Measurements from ENCODE around the gene DDO. TPM values are rescaled to one million over a fixed set of nuclear protein-coding genes. Genes with fewer than 3 reads are reported as not detected.

The DDO gene
- 1 to 10 TPM; 1.8 to 3.5 (median 2.4) TPM for total RNA-seq

GRCh38 chr6:110415086-110415916, at the start of gene DDO:
Gene DDO (minus strand): TSS chr6:110415575. CDS start chr6:110413462, 2,113 bp downstream.
- Histone ChIP-seq H3K27ac (peak within 1 kb of the TSS; percentile 83 to 93 (median 92)), H3K4me1 (peaks cover 14 to 16% of the 10 kb centered on the region in 2 donors), H3K9me3 (no peaks in the 10 kb centered on the region), H3K4me3 (peak within 1 kb of the TSS; percentile 55 to 73 (median 66)), H3K36me3 (no peaks in the 10 kb centered on the region), H3K27me3 (no peaks in the 10 kb centered on the region)
- in situ Hi-C loops (cut with MboI; ENCODE audit: low sequenced_read_pairs in 4 of 4): no loop called here
- intact Hi-C loops (cut with DNase I; ENCODE audit: low total_unique reads): loop anchor here (1.0 kb wide), 2 partner anchors 235 to 400 kb away; partner anchors contain the start of genes CDC40 and CDK19
- ATAC-seq (peak; percentile 98 to 99), DNase-seq (peak; percentile 82 to 96)
- TF ChIP-seq, protein P1, sequence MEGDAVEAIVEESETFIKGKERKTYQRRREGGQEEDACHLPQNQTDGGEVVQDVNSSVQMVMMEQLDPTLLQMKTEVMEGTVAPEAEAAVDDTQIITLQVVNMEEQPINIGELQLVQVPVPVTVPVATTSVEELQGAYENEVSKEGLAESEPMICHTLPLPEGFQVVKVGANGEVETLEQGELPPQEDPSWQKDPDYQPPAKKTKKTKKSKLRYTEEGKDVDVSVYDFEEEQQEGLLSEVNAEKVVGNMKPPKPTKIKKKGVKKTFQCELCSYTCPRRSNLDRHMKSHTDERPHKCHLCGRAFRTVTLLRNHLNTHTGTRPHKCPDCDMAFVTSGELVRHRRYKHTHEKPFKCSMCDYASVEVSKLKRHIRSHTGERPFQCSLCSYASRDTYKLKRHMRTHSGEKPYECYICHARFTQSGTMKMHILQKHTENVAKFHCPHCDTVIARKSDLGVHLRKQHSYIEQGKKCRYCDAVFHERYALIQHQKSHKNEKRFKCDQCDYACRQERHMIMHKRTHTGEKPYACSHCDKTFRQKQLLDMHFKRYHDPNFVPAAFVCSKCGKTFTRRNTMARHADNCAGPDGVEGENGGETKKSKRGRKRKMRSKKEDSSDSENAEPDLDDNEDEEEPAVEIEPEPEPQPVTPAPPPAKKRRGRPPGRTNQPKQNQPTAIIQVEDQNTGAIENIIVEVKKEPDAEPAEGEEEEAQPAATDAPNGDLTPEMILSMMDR (IDR thresholded peaks at IDR 0.05 in 4 of 5, conservative IDR thresholded peaks at IDR 0.05 in 1 of 5): no peak
- no peak for TF ChIP-seq POLR2A (IDR thresholded peaks at IDR 0.05)

- no peak overlapping the region for H3K27ac ChIP-seq
- H3K4me3 ChIP-seq: no peak overlapping the region
- H3K9me3 ChIP-seq: peaks cover 0 to 3% (median 0%) of the 10 kb centered on the region in 3 donors
- H3K4me1 ChIP-seq: no peaks in the 10 kb centered on the region
- ATAC-seq (no peak), DNase-seq (no peak)
- TF ChIP-seq, protein P1 (IDR thresholded peaks at IDR 0.05 in 4 of 5, conservative IDR thresholded peaks at IDR 0.05 in 1 of 5): no peak
- no peak for TF ChIP-seq POLR2A (IDR thresholded peaks at IDR 0.05)
- H3K27me3 ChIP-seq: no peaks in the 10 kb centered on the region
- intact Hi-C loops (cut with DNase I; ENCODE audit: low total_unique reads) (no loop called here), in situ Hi-C loops (cut with MboI; ENCODE audit: low sequenced_read_pairs in 4 of 4) (no loop called here)
- no peaks in the 10 kb centered on the region for H3K36me3 ChIP-seq
Observed at GRCh38 chr6:110462884-110463481, 47.6 kb upstream of the DDO start.

DNA sequence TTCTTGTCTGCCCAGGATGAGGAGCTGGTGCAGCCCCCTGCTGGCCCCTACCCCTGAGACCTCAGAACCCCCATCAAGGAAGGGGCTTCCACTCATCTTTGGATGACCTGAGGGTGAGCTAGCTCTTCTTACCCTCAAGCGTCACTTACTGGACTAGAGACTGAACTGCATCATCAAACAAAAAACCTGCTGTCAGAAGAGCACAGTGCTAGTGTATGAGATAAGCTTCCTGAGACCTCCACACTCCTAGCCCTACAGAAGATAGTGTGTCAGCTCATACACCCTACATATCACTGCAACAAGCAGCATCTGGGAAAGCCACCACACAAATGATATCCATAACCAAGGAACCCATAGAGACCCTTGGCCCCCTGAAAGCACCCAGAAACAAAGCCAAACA, 46.0 kb upstream of the DDO start:
- no peaks in the 10 kb centered on the region for H3K4me1 ChIP-seq
- TF ChIP-seq, protein P1 (IDR thresholded peaks at IDR 0.05 in 4 of 5, conservative IDR thresholded peaks at IDR 0.05 in 1 of 5): no peak
- no peak for TF ChIP-seq POLR2A (IDR thresholded peaks at IDR 0.05)
- intact Hi-C loops (cut with DNase I; ENCODE audit: low total_unique reads): no loop called here
- no peaks in the 10 kb centered on the region for H3K27me3 ChIP-seq
- H3K9me3 ChIP-seq: peaks cover 0 to 3% (median 0%) of the 10 kb centered on the region in 3 donors
- H3K27ac ChIP-seq: no peak overlapping the region
- in situ Hi-C loops (cut with MboI; ENCODE audit: low sequenced_read_pairs in 4 of 4): no loop called here
- no peak overlapping the region for H3K4me3 ChIP-seq
- ATAC-seq (no peak), DNase-seq (no peak)
- no peaks in the 10 kb centered on the region for H3K36me3 ChIP-seq

GRCh38 chr6:110459137-110459536, 43.8 kb upstream of the DDO start:
- no peak overlapping the region for H3K4me3 ChIP-seq
- no peaks in the 10 kb centered on the region for H3K36me3 ChIP-seq
- no peak overlapping the region for H3K27ac ChIP-seq
- H3K9me3 ChIP-seq: peaks cover 0 to 3% (median 0%) of the 10 kb centered on the region in 3 donors
- H3K4me1 ChIP-seq: no peaks in the 10 kb centered on the region
- intact Hi-C loops (cut with DNase I; ENCODE audit: low total_unique reads) (no loop called here), in situ Hi-C loops (cut with MboI; ENCODE audit: low sequenced_read_pairs in 4 of 4) (no loop called here)
- ATAC-seq (no peak), DNase-seq (no peak)
- no peaks in the 10 kb centered on the region for H3K27me3 ChIP-seq
- TF ChIP-seq POLR2A (IDR thresholded peaks at IDR 0.05): no peak
- TF ChIP-seq, protein P1 (IDR thresholded peaks at IDR 0.05 in 4 of 5, conservative IDR thresholded peaks at IDR 0.05 in 1 of 5): no peak
